CD14-positive monocyte (primary cell): ENCODE measurements around the gene CYP39A1. TPM values are rescaled to one million over a fixed set of nuclear protein-coding genes. Genes with fewer than 3 reads are reported as not detected.

Experiments
- DNase-seq, 3 donors: peaks; one replicate each; pipeline ENCODE4 v3.0.0-alpha.2; 2011 to 2022
- H2AFZ ChIP-seq: 2 replicates; pipeline ENCODE4 v1.6.0; 2012; ENCODE audit warnings: mild to moderate bottlenecking, low read depth, low read length, inconsistent platforms; ENCODE audit not compliant: insufficient read depth, poor library complexity, severe bottlenecking
- H3K27ac ChIP-seq, 2 donors: 1 replicate in 1 of 2; 2 replicates in 1 of 2; pipeline ENCODE4 v1.5.1; 2012 to 2013; ENCODE audit warnings: low read length in 2 of 2, control low read depth in 1 of 2, inconsistent platforms in 1 of 2, low read depth in 1 of 2, mild to moderate bottlenecking in 1 of 2
- H3K27me3 ChIP-seq, 2 donors: one replicate each; pipeline versions ENCODE4 v1.6.0 to v1.6.1; 2011 to 2013; ENCODE audit warnings: low read length in 2 of 2; ENCODE audit not compliant: control insufficient read depth in 2 of 2, insufficient read depth in 2 of 2
- H3K36me3 ChIP-seq, 2 donors: replicated peaks in 1 of 2; 1 replicate in 1 of 2; 2 replicates in 1 of 2; pipeline versions ENCODE4 v1.5.1 to v1.6.1; 2012 to 2013; ENCODE audit warnings: low read length in 2 of 2, control low read depth in 1 of 2, inconsistent platforms in 1 of 2, mild to moderate bottlenecking in 1 of 2; ENCODE audit not compliant: insufficient read depth in 2 of 2, control insufficient read depth in 1 of 2
- H3K4me1 ChIP-seq, 2 donors: 1 replicate in 1 of 2; 2 replicates in 1 of 2; pipeline versions ENCODE4 v1.5.1 to v1.6.1; 2012 to 2013; ENCODE audit warnings: low read length in 2 of 2, control low read depth in 1 of 2, inconsistent platforms in 1 of 2, mild to moderate bottlenecking in 1 of 2, moderate library complexity in 1 of 2; ENCODE audit not compliant: insufficient read depth in 2 of 2, control insufficient read depth in 1 of 2
- H3K4me2 ChIP-seq: replicated peaks from 2 replicates; pipeline ENCODE3; 2012; ENCODE audit warnings: low read length, moderate library complexity, mild to moderate bottlenecking; ENCODE audit not compliant: poor library complexity, severe bottlenecking; ENCODE audit errors: extremely low read depth
- H3K4me3 ChIP-seq, 3 experiments: fragments of 200-600 bp in 1 of 3; sonication (generic) in 1 of 3; replicated peaks in 1 of 3; 1 replicate in 2 of 3; 2 replicates in 1 of 3; pipeline ENCODE4 v1.5.1; 2011 to 2013; ENCODE audit warnings: low read length in 3 of 3, mild to moderate bottlenecking in 3 of 3, control low read depth in 2 of 3, low read depth in 2 of 3, inconsistent platforms in 1 of 3, moderate library complexity in 1 of 3
- H3K79me2 ChIP-seq: 2 replicates; pipeline ENCODE4 v1.6.0; 2012; ENCODE audit warnings: mild to moderate bottlenecking, control low read depth, inconsistent platforms, low read length, moderate library complexity; ENCODE audit not compliant: insufficient read depth
- H3K9ac ChIP-seq: 2 replicates; pipeline ENCODE4 v1.6.0; 2017; ENCODE audit warnings: low read length, mild to moderate bottlenecking; ENCODE audit not compliant: insufficient read depth, poor library complexity, severe bottlenecking
- H3K9me3 ChIP-seq, 2 donors: replicated peaks in 1 of 2; 1 replicate in 1 of 2; 2 replicates in 1 of 2; pipeline versions ENCODE4 v1.5.1 to v1.6.1; 2012 to 2013; ENCODE audit warnings: low read length in 2 of 2, control low read depth in 1 of 2; ENCODE audit not compliant: control insufficient read depth in 1 of 2, insufficient read depth in 1 of 2
- H4K20me1 ChIP-seq: 2 replicates; pipeline ENCODE4 v1.6.0; 2012; ENCODE audit warnings: mild to moderate bottlenecking, low read length, control low read depth, moderate library complexity; ENCODE audit not compliant: insufficient read depth
- H3K27ac Mint-ChIP-seq, 7 donors: one replicate each; pipeline ENCODE4 v1.8.0; 2020; ENCODE audit warnings: mild to moderate bottlenecking in 7 of 7, mixed read lengths in 7 of 7, moderate library complexity in 6 of 7, inconsistent platforms in 2 of 7
- H3K27me3 Mint-ChIP-seq, 3 donors: one replicate each; pipeline ENCODE4 v1.8.0; 2021 to 2022; ENCODE audit warnings: low read depth in 3 of 3, mild to moderate bottlenecking in 3 of 3, mixed read lengths in 3 of 3, moderate library complexity in 3 of 3, inconsistent platforms in 1 of 3
- H3K36me3 Mint-ChIP-seq, 2 donors: one replicate each; pipeline ENCODE4 v1.8.0; 2020; ENCODE audit warnings: mixed read lengths in 2 of 2, inconsistent platforms in 1 of 2, mild to moderate bottlenecking in 1 of 2
- H3K4me1 Mint-ChIP-seq: one replicate; pipeline ENCODE4 v1.8.0; 2020; ENCODE audit warnings: mild to moderate bottlenecking, mixed read lengths
- H3K4me3 Mint-ChIP-seq, 2 donors: one replicate each; pipeline ENCODE4 v1.8.0; 2020; ENCODE audit warnings: mild to moderate bottlenecking in 2 of 2, mixed read lengths in 2 of 2, moderate library complexity in 1 of 2
- H3K9me3 Mint-ChIP-seq, 7 donors: one replicate each; pipeline ENCODE4 v1.8.0; 2020 to 2022; ENCODE audit warnings: mixed read lengths in 7 of 7, mild to moderate bottlenecking in 6 of 7, moderate library complexity in 6 of 7, inconsistent platforms in 2 of 7
- WGBS: methylation state at CpG from one replicate; pipeline ENCODE4 v1.1.5; 2013; ENCODE audit warnings: missing lambda C conversion rate; ENCODE audit not compliant: insufficient coverage; 5-methylcytosine and 5-hydroxymethylcytosine counted together
- intact Hi-C, 2 donors: fragments of 100-400 bp; cut with micrococcal nuclease; formaldehyde crosslinking; loops; one replicate each; pipeline versions ENCODE4 v1.15.0 to v1.15.1; 2023
- polyA plus RNA-seq, 3 donors: library from polyadenylated mRNA; depleted of rRNA in 1 of 3; unstranded in 2 of 3; stranded (reverse) in 1 of 3; fragments of 300-500 nt in 2 of 3; fragments of >200 nt in 1 of 3; fragmentation: Illumina TruSeq in 2 of 3; gene quantifications; 1 replicate in 2 of 3; 2 replicates in 1 of 3; pipeline ENCODE4 v1.2.3, GENCODE V29; 2012 to 2021
- TF ChIP-seq, protein P1 (sequence below): fragments of 200-600 bp; IDR thresholded peaks from one replicate; pipeline ENCODE4 v1.8.0; 2022; ENCODE audit warnings: antibody characterized with exemption, mild to moderate bottlenecking

Gene CYP39A1
- polyA plus RNA-seq, 3 donors, result not detected

DNA sequence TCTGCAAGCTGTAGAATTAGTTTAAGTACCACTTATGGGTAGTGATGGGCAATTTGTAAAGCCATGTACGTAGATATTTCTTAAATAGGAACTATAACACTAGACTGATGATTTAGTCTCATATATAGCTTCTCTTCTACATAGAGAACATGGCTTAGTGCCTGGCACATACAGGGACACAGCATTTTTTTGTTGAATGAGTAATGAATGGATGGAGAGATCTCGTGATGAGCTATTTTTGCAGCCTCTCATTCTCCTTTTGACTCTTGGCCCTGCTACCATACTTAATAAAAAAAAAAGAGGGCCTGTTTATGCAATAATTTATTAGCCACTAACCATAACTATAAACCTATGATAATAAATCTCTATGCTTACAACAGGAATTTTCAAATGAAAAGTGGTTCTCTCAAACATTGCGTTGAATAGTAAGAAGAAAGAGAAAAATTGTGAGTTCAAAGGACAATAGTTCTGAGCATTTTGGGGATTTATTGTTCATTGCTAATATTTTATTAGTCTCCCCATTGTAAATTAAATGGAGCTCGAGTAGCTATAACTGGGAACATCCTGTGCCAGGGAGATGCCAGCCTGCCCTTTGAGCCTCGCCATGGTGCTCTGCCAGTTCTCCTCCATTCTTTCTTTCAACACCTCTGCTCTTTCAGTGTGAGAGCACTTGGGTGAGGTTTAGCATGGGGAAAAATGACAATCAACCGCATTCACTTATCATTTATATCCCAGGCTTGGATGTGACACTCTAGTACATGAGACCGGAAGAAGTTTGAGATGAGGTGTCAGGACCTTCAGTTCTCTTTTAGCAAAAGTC, 146.7 kb downstream of the CYP39A1 start:
- Histone ChIP-seq H3K4me3 (no peak overlapping the region), H3K27me3 (no peaks in the 10 kb centered on the region), H3K9ac (no peak overlapping the region), H3K4me2 (no peak overlapping the region), H4K20me1 (no peaks in the 10 kb centered on the region), H3K79me2 (no peaks in the 10 kb centered on the region), H3K9me3 (no peaks in the 10 kb centered on the region), H3K4me1 (no peaks in the 10 kb centered on the region), H2AFZ (no peak overlapping the region), H3K36me3 (no peaks in the 10 kb centered on the region), H3K27ac (no peak overlapping the region)
- no peak for DNase-seq
- Mint-ChIP-seq H3K4me1 (no peaks in the 10 kb centered on the region), H3K4me3 (no peak overlapping the region), H3K27ac (no peak overlapping the region), H3K27me3 (peaks cover 0 to 4% (median 3%) of the 10 kb centered on the region in 3 donors), H3K9me3 (peaks cover 0 to 4% (median 0%) of the 10 kb centered on the region in 7 donors), H3K36me3 (no peaks in the 10 kb centered on the region)
- TF ChIP-seq, protein P1, sequence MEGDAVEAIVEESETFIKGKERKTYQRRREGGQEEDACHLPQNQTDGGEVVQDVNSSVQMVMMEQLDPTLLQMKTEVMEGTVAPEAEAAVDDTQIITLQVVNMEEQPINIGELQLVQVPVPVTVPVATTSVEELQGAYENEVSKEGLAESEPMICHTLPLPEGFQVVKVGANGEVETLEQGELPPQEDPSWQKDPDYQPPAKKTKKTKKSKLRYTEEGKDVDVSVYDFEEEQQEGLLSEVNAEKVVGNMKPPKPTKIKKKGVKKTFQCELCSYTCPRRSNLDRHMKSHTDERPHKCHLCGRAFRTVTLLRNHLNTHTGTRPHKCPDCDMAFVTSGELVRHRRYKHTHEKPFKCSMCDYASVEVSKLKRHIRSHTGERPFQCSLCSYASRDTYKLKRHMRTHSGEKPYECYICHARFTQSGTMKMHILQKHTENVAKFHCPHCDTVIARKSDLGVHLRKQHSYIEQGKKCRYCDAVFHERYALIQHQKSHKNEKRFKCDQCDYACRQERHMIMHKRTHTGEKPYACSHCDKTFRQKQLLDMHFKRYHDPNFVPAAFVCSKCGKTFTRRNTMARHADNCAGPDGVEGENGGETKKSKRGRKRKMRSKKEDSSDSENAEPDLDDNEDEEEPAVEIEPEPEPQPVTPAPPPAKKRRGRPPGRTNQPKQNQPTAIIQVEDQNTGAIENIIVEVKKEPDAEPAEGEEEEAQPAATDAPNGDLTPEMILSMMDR, result no peak
- intact Hi-C loops, result no loop called here
- no CpG with 5 or more reads among the region's 7 CpGs for WGBS

DNA sequence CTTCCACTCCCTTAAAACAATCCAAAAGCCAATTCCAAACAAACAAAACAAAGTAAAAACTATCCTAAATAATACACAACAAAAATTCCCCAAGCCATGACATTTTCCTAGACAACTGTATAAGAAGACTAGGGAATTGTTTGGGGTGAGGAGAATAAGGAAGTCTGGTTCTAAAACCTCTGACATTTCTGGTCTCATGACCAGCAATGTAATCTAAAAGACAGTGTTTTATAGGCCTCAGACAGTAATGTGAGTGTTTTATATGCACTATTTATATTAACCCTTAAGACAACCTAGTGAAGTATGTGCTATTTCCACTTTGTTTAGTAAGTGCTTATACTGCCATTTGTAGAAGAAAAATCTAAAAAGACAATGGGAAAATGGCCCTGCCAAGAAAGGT, 148.4 kb downstream of the CYP39A1 start:
- H3K9me3 ChIP-seq, result no peaks in the 10 kb centered on the region
- H3K9ac ChIP-seq, result no peak overlapping the region
- intact Hi-C loops, result no loop called here
- H3K27me3 Mint-ChIP-seq, result peaks cover 6 to 9% (median 9%) of the 10 kb centered on the region in 3 donors
- no peak overlapping the region for H3K27ac ChIP-seq
- TF ChIP-seq, protein P1, result no peak
- no peaks in the 10 kb centered on the region for H3K36me3 ChIP-seq
- H3K27me3 ChIP-seq, result peaks cover 0 to 3% of the 10 kb centered on the region in 2 donors
- no peak overlapping the region for H3K4me3 Mint-ChIP-seq
- no peak for DNase-seq
- H3K27ac Mint-ChIP-seq, result no peak overlapping the region
- no peaks in the 10 kb centered on the region for H3K4me1 ChIP-seq
- H3K4me3 ChIP-seq, result no peak overlapping the region
- no peaks in the 10 kb centered on the region for H3K4me1 Mint-ChIP-seq
- no peaks in the 10 kb centered on the region for H4K20me1 ChIP-seq
- no peaks in the 10 kb centered on the region for H3K79me2 ChIP-seq
- H3K36me3 Mint-ChIP-seq, result no peaks in the 10 kb centered on the region
- no peak overlapping the region for H2AFZ ChIP-seq
- H3K4me2 ChIP-seq, result no peak overlapping the region
- peaks cover 0 to 4% (median 0%) of the 10 kb centered on the region in 7 donors for H3K9me3 Mint-ChIP-seq
